GM12878 (cell line): ENCODE data around the gene GMPR2. TPM values are rescaled to one million over a fixed set of nuclear protein-coding genes. Genes with fewer than 3 reads are reported as not detected.
A peak's percentile ranks its signal among the peaks of the same experiment; 100 is the strongest.

Experiments
- BCL3 ChIP-seq: IDR thresholded peaks from 2 replicates; pipeline ENCODE4 v1.6.1; 2011; ENCODE audit warnings: borderline replicate concordance, low read depth, mild to moderate bottlenecking, moderate library complexity, low read length; ENCODE audit not compliant: insufficient read depth, poor library complexity, severe bottlenecking
- ESRRA ChIP-seq: IDR thresholded peaks from 2 replicates; pipeline ENCODE4 v1.6.1; 2012; ENCODE audit warnings: mild to moderate bottlenecking, low read length, improper control_type of control experiment
- GABPA ChIP-seq: IDR thresholded peaks from 2 replicates; pipeline ENCODE4 v1.6.1; 2014; ENCODE audit warnings: antibody characterized with exemption, low read depth, mild to moderate bottlenecking, inconsistent platforms
- KDM1A ChIP-seq: fragments of 200-600 bp; sonication (generic); IDR thresholded peaks from 2 replicates; pipeline ENCODE4 v1.6.1; 2016; ENCODE audit warnings: borderline replicate concordance
- MTA3 ChIP-seq: IDR thresholded peaks from 2 replicates; pipeline ENCODE4 v1.6.1; 2012; ENCODE audit warnings: low read length, inconsistent platforms, borderline replicate concordance
- MYB ChIP-seq: fragments of 150-350 bp; IDR thresholded peaks from 2 replicates; pipeline ENCODE4 v1.6.1; 2014; ENCODE audit warnings: mild to moderate bottlenecking, low read depth, low read length, borderline replicate concordance
- MYC ChIP-seq: IDR thresholded peaks from 2 replicates; pipeline ENCODE4 v1.6.1; 2011; ENCODE audit warnings: mild to moderate bottlenecking, low read length, moderate library complexity, inconsistent platforms; ENCODE audit not compliant: insufficient read depth, insufficient replicate concordance, insufficient read length, severe bottlenecking
- NR2C1 ChIP-seq: fragments of 450-650 bp; IDR thresholded peaks from 2 replicates; pipeline ENCODE4 v1.6.1; 2017; ENCODE audit warnings: antibody characterized with exemption, mild to moderate bottlenecking, moderate library complexity
- POLR2A ChIP-seq: IDR thresholded peaks from 2 replicates; pipeline ENCODE4 v1.6.1; 2011; ENCODE audit warnings: low read depth, mild to moderate bottlenecking, low read length
- RELA ChIP-seq: fragments of 450-650 bp; IDR thresholded peaks from 2 replicates; pipeline ENCODE4 v1.8.0; 2014; ENCODE audit warnings: borderline replicate concordance; ENCODE audit not compliant: partially characterized antibody
- SMAD5 ChIP-seq: IDR thresholded peaks from 2 replicates; pipeline ENCODE4 v1.6.1; 2016; ENCODE audit warnings: antibody characterized with exemption, low read depth
- SMARCA5 ChIP-seq: fragments of 450-650 bp; IDR thresholded peaks from 2 replicates; pipeline ENCODE4 v1.6.1; 2017; ENCODE audit warnings: mild to moderate bottlenecking
- SRF ChIP-seq, 2 experiments: IDR thresholded peaks; 2 replicates each; pipeline ENCODE4 v1.6.1; 2011; ENCODE audit warnings: low read depth in 2 of 2, low read length in 2 of 2, mild to moderate bottlenecking in 1 of 2, moderate library complexity in 1 of 2
- STAT3 ChIP-seq: IDR thresholded peaks from 2 replicates; pipeline ENCODE4 v1.6.1; 2011; ENCODE audit warnings: low read depth, low read length, improper control_type of control experiment
- polyA plus RNA-seq, 11 experiments: library from polyadenylated mRNA; depleted of rRNA in 4 of 11; unstranded in 6 of 11; stranded (reverse) in 5 of 11; fragments of >200 nt; fragmentation: Nextera tagmentation in 4 of 11; fragmentation: Illumina TruSeq in 1 of 11; extraction: Ambion mirVana in 4 of 11; extraction: Trizol in 1 of 11; gene quantifications; 1 replicate in 1 of 11; 2 replicates in 10 of 11; pipeline versions ENCODE4 v1.2.1 to v1.2.3, GENCODE V29; 2011 to 2016; ENCODE audit warnings: inconsistent platforms in 2 of 11, missing spikeins in 2 of 11, low read depth in 1 of 11
- total RNA-seq, 4 experiments: library from RNA; depleted of rRNA in 3 of 4; stranded (reverse); fragments of >200 nt in 3 of 4; fragmentation: Illumina TruSeq in 1 of 4; extraction: Trizol in 1 of 4; gene quantifications; 2 replicates each; pipeline versions ENCODE4 v1.2.1 to v1.2.3, GENCODE V29; 2013 to 2021
- TF ChIP-seq, protein P1 (sequence below): fragments of 450-650 bp; IDR thresholded peaks from 2 replicates; pipeline ENCODE4 v1.6.1; 2016; ENCODE audit warnings: mild to moderate bottlenecking, moderate library complexity, borderline replicate concordance
- TF ChIP-seq, protein P2 (sequence below): fragments of 150-350 bp; IDR thresholded peaks from 2 replicates; pipeline ENCODE4 v1.6.1; 2016; ENCODE audit warnings: low read depth, low read length

GMPR2 gene
- total and polyA plus RNA-seq, 10 of the 15 experiments (the other 5 are each of a cell fraction or from before 2014, with no cell fraction given): 55.1 to 80.3 (median 61.5) TPM

DNA sequence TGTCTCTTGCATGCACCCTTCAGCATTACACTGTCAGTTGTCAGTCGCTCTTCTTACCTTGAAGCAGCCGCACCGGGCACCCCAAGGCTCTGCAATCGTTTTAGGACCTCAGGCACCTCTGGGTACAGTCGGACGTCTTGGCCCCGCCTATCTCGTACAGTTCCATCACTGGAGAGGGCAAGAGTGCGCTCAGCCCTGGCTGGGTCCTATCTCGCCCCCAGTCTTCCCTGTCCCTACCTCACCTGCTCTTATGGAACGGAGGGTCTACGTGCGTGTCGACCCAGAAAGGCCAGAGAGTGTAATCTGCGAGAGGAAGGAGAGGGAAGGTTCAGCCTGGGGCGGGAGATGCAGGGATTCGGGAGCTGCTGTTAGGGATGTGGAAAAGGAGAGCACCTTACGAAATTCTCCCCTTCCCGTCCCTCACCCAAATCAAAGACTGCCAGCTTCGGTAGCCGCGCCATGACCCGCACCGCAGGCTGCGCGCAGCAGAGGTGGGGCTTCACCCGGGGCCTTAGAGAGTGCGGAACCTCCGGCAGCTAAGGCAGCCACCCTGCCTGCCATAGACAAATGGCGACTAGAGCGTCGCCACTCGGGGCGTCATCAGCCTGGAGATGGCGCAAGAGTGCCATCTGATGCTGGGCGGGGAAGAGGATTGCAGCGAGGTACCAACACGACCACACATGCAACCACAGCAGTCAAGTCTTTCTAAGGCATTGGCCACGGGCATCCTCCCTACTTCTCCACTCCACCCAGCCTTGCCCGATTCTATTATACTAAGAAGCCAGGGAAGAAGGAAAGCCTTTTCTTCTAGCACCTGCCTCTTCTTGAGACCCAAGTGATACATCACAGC lies 17.0 kb upstream of the GMPR2 start, which contains the start of gene MDP1 (continued):
- TF ChIP-seq, protein P1, sequence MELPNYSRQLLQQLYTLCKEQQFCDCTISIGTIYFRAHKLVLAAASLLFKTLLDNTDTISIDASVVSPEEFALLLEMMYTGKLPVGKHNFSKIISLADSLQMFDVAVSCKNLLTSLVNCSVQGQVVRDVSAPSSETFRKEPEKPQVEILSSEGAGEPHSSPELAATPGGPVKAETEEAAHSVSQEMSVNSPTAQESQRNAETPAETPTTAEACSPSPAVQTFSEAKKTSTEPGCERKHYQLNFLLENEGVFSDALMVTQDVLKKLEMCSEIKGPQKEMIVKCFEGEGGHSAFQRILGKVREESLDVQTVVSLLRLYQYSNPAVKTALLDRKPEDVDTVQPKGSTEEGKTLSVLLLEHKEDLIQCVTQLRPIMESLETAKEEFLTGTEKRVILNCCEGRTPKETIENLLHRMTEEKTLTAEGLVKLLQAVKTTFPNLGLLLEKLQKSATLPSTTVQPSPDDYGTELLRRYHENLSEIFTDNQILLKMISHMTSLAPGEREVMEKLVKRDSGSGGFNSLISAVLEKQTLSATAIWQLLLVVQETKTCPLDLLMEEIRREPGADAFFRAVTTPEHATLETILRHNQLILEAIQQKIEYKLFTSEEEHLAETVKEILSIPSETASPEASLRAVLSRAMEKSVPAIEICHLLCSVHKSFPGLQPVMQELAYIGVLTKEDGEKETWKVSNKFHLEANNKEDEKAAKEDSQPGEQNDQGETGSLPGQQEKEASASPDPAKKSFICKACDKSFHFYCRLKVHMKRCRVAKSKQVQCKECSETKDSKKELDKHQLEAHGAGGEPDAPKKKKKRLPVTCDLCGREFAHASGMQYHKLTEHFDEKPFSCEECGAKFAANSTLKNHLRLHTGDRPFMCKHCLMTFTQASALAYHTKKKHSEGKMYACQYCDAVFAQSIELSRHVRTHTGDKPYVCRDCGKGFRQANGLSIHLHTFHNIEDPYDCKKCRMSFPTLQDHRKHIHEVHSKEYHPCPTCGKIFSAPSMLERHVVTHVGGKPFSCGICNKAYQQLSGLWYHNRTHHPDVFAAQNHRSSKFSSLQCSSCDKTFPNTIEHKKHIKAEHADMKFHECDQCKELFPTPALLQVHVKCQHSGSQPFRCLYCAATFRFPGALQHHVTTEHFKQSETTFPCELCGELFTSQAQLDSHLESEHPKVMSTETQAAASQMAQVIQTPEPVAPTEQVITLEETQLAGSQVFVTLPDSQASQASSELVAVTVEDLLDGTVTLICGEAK: peak; percentile 2; the same call in 1 of the 2 replicates
- TF ChIP-seq SMARCA5: peak; percentile 94
- peak; percentile 87 for TF ChIP-seq RELA
- TF ChIP-seq MYB: no peak
- TF ChIP-seq GABPA: no peak
- peak; percentile 44 for TF ChIP-seq BCL3
- peak; percentile 58 for TF ChIP-seq NR2C1
- 0 out of 2 replicates have a peak, but pooled peaks have one; percentile 83 for TF ChIP-seq STAT3
- peak; percentile 49 for TF ChIP-seq MYC
- TF ChIP-seq ESRRA: no peak
- TF ChIP-seq MTA3: peak; percentile 70; the same call in 1 of the 2 replicates
- peak in 1 of 2 experiments; percentile 56; a peak in 1 of 4 replicates for TF ChIP-seq SRF (IDR thresholded peaks at IDR 0.05; ENCODE audit: low read depth in 2 of 2, low read length in 2 of 2)
- peak; percentile 93 for TF ChIP-seq POLR2A
- TF ChIP-seq KDM1A: no peak
- TF ChIP-seq SMAD5: peak; percentile 88
- TF ChIP-seq, protein P2, sequence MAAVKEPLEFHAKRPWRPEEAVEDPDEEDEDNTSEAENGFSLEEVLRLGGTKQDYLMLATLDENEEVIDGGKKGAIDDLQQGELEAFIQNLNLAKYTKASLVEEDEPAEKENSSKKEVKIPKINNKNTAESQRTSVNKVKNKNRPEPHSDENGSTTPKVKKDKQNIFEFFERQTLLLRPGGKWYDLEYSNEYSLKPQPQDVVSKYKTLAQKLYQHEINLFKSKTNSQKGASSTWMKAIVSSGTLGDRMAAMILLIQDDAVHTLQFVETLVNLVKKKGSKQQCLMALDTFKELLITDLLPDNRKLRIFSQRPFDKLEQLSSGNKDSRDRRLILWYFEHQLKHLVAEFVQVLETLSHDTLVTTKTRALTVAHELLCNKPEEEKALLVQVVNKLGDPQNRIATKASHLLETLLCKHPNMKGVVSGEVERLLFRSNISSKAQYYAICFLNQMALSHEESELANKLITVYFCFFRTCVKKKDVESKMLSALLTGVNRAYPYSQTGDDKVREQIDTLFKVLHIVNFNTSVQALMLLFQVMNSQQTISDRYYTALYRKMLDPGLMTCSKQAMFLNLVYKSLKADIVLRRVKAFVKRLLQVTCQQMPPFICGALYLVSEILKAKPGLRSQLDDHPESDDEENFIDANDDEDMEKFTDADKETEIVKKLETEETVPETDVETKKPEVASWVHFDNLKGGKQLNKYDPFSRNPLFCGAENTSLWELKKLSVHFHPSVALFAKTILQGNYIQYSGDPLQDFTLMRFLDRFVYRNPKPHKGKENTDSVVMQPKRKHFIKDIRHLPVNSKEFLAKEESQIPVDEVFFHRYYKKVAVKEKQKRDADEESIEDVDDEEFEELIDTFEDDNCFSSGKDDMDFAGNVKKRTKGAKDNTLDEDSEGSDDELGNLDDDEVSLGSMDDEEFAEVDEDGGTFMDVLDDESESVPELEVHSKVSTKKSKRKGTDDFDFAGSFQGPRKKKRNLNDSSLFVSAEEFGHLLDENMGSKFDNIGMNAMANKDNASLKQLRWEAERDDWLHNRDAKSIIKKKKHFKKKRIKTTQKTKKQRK: no peak
